ENCODE results near the gene TMPRSS11E.
"Not testable (repeated sequence)": the region's sequence is repeated elsewhere in the genome, so short reads cannot be mapped to it uniquely, and the experiment has no call there.

Gene TMPRSS11E

GRCh38 chr4:68447201-68447600, at the start of gene TMPRSS11E:
Gene TMPRSS11E (plus strand): TSS chr4:68447463. CDS start chr4:68447513, 50 bp downstream.
- no peak for DNase-seq (ENCODE audit: low read depth)

GRCh38 chr4:68399306-68399705, 48.0 kb upstream of the TMPRSS11E start:
- DNase-seq (ENCODE audit: low read depth) = no peak

GRCh38 chr4:68401231-68401630, 46.0 kb upstream of the TMPRSS11E start:
- DNase-seq (ENCODE audit: low read depth) = peak; percentile 59

- DNase-seq (ENCODE audit: low read depth) = no peak
Measured at GRCh38 chr4:68404153-68404552, 43.1 kb upstream of the TMPRSS11E start.

GRCh38 chr4:68405718-68406478, 41.4 kb upstream of the TMPRSS11E start:
- DNase-seq (ENCODE audit: low read depth) = not testable (repeated sequence)

- no peak for DNase-seq (ENCODE audit: low read depth)
Measured at GRCh38 chr4:68406479-68406859, 40.8 kb upstream of the TMPRSS11E start.

GRCh38 chr4:68407015-68407867, 40.0 kb upstream of the TMPRSS11E start:
- not testable (repeated sequence) for DNase-seq (ENCODE audit: low read depth)

- DNase-seq (ENCODE audit: low read depth) = no peak
Measured at GRCh38 chr4:68407868-68408190, 39.4 kb upstream of the TMPRSS11E start.

- no peak for DNase-seq (ENCODE audit: low read depth)
Measured at GRCh38 chr4:68410149-68410548, 37.1 kb upstream of the TMPRSS11E start.

GRCh38 chr4:68410643-68411042, 36.6 kb upstream of the TMPRSS11E start:
- no peak for DNase-seq (ENCODE audit: low read depth)

- DNase-seq (ENCODE audit: low read depth) = not testable (repeated sequence)
Measured at GRCh38 chr4:68412031-68412430, 35.2 kb upstream of the TMPRSS11E start.

GRCh38 chr4:68416591-68416990, 30.7 kb upstream of the TMPRSS11E start:
- peak; percentile 74 for DNase-seq (ENCODE audit: low read depth)

GRCh38 chr4:68426516-68426915, 20.7 kb upstream of the TMPRSS11E start:
- DNase-seq (ENCODE audit: low read depth) = no peak

- no peak for DNase-seq (ENCODE audit: low read depth)
Measured at GRCh38 chr4:68430337-68430736, 16.9 kb upstream of the TMPRSS11E start.

- DNase-seq (ENCODE audit: low read depth) = no peak
Measured at GRCh38 chr4:68432320-68432719, 14.9 kb upstream of the TMPRSS11E start.

- DNase-seq (ENCODE audit: low read depth) = no peak
Measured at GRCh38 chr4:68433582-68433981, 13.7 kb upstream of the TMPRSS11E start.

- DNase-seq (ENCODE audit: low read depth) = no peak
Measured at GRCh38 chr4:68434277-68434676, 13.0 kb upstream of the TMPRSS11E start.

- DNase-seq (ENCODE audit: low read depth) = no peak
Measured at GRCh38 chr4:68434836-68435235, 12.4 kb upstream of the TMPRSS11E start.

GRCh38 chr4:68445111-68445510, 2.2 kb upstream of the TMPRSS11E start:
- DNase-seq (ENCODE audit: low read depth) = peak; percentile 94

- peak; percentile 95 for DNase-seq (ENCODE audit: low read depth)
Measured at GRCh38 chr4:68451246-68452211, 4.3 kb downstream of the TMPRSS11E start.

- DNase-seq (ENCODE audit: low read depth) = no peak
Measured at GRCh38 chr4:68460085-68460484, 12.8 kb downstream of the TMPRSS11E start.

GRCh38 chr4:68461790-68462189, 14.5 kb downstream of the TMPRSS11E start:
- DNase-seq (ENCODE audit: low read depth) = no peak
